Left cardiac atrium (tissue), 4 donors: Measurements from ENCODE around the gene TEAD4. TPM values are rescaled to one million over a fixed set of nuclear protein-coding genes. Genes with fewer than 3 reads are reported as not detected.
"Not testable (repeated sequence)": the region's sequence is repeated elsewhere in the genome, so short reads cannot be mapped to it uniquely, and the experiment has no call there.

ENCODE experiments used
- ATAC-seq, 2 donors: fragments of 200-7000 bp; cut with Tn5 transposase; one replicate each; pipeline ENCODE4 v1.9.1; 2020; ENCODE audit warnings: mild to moderate bottlenecking in 2 of 2, moderate library complexity in 2 of 2
- DNase-seq: peaks from one replicate; pipeline ENCODE4 v3.0.0-alpha.2; 2020
- intact Hi-C, 2 donors: fragments of 100-400 bp; cut with DNase I; formaldehyde crosslinking; loops; one replicate each; pipeline versions ENCODE4 v1.14.1 to v1.15.1; 2022 to 2023
- total RNA-seq, 2 donors: library from RNA; stranded (reverse); fragmentation: NEBNext Ultra II Directional; extraction: Animal tissue kit (Norgen Biotek cat#: 25700); gene quantifications; one replicate each; pipeline ENCODE4 v1.2.1, GENCODE V29; 2021
- donor health status: DM: no; HTN: yes; CAD: no.
- donor health status: DM: no; HTN: yes; CAD: no; lungs with severe emphysema.
- donor health status: DM: yes; HTN: yes; CAD: no.
- donor health status: Dilated cardiomyopathy.

The TEAD4 gene
- total RNA-seq, 2 donors from 2014 or later = 16.9 to 31.2 TPM

DNA sequence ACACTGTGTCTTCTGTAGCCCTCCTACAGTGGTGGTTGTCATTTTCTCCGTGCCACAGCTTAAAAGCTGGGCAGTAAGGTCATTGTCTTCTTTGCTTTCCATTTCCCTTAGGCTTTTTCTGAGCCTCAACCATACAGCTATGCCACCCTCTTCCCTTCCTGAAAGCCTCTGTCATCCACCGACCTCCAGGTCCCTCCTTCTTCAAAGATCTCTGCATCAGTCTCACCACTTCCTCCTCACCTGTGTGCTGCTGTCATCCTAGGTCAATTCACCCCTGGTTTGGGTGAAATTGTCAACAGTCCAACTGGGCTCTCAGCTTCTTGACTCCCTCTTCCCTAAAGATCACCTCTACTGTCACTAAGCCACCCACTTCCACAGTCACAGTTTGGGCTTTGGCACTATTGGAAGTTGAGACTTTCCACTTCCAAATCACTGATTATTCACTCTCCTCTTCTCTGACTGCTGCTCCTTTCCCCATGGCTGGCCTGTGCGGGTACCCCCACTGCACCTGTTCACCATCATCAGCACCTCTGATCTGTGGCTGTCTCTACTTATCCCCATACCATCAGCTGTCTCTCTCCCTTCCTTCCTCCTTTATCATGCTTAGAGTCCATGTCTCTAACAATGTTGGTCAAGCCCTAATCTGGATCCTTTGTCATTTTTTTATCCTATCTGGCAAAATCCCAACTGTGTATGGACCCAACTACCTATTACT, 102.5 kb downstream of the TEAD4 start:
- ATAC-seq (no peak), DNase-seq (no peak)
- intact Hi-C loops = no loop called here

- no peak for ATAC-seq
- no peak for DNase-seq
- intact Hi-C loops = no loop called here
Measured at GRCh38 chr12:3065300-3065699, 106.1 kb downstream of the TEAD4 start.

GRCh38 chr12:3065846-3066245, 106.6 kb downstream of the TEAD4 start:
- ATAC-seq, intact Hi-C loops, DNase-seq: not testable (repeated sequence)

- DNase-seq = no peak
- intact Hi-C loops = loop anchor here (2.0 to 10.0 kb wide), 6 partner anchors 63 to 208 kb away; no protein-coding TSS in a partner anchor
- no peak for ATAC-seq
Measured at GRCh38 chr12:3069714-3070113, 110.5 kb downstream of the TEAD4 start.

DNA sequence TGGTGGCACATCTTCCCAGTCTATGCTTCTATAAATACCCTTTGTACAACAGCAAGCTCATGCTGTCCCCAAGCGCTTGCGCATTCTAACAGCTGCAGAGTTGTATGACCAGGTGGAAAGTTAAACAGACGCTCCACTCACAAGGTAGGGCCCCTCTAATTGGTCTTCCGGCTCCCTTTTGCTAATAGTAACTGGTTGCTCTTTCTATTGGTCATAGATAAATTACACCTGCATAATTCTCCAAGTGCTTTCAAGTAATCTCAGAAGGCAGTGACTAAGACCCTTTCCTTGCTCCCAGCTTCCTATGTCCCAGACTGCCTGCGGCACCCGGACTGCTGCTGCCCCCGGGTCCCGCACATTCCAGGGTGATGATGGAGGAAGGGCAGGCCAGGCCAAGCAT, 111.9 kb downstream of the TEAD4 start:
- no peak for DNase-seq
- intact Hi-C loops = loop anchor here (2.0 to 10.0 kb wide), 6 partner anchors 61 to 206 kb away; no protein-coding TSS in a partner anchor
- ATAC-seq = peak in 1 of 2 donors; percentile 31

DNA sequence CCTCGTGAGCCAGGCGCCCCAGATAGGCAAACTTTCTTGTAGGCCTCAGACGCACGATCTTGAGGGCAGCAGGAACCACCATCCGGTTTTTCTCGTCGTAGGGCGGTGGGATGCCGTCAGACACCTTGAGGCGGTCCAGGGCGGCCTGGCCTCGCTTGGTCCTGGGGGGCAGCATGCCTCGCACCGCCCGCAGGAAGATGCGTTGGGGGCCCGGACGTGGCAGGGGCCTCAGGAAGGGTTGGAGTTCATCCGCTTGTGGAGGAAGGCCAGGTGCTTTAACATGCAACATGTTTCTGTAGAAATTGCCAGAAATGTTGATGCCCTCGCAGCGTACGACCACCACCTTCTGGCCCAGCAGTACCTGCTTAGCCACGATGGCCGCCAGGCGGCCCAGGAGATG, 112.5 kb downstream of the TEAD4 start:
- intact Hi-C loops = loop anchor here (2.0 to 10.0 kb wide), 6 partner anchors 61 to 206 kb away; no protein-coding TSS in a partner anchor
- DNase-seq (no peak), ATAC-seq (no peak)

- DNase-seq = peak; percentile 83
- intact Hi-C loops = loop anchor here (5.0 to 10.0 kb wide), 5 partner anchors 59 to 204 kb away; no protein-coding TSS in a partner anchor
- peak; percentile 16 to 26 for ATAC-seq
Measured at GRCh38 chr12:3073438-3074250, 114.4 kb downstream of the TEAD4 start.

- intact Hi-C loops = loop anchor here (5.0 to 10.0 kb wide), 3 partner anchors 42 to 129 kb away; no protein-coding TSS in a partner anchor
- ATAC-seq (no peak), DNase-seq (no peak)
Measured at GRCh38 chr12:3075315-3075714, 116.1 kb downstream of the TEAD4 start.

- intact Hi-C loops = loop anchor here (5.0 to 10.0 kb wide), 3 partner anchors 40 to 128 kb away; no protein-coding TSS in a partner anchor
- DNase-seq (peak; percentile 81), ATAC-seq (peak; percentile 92 to 93)
Measured at GRCh38 chr12:3076730-3077571, 117.8 kb downstream of the TEAD4 start, which contains the start of gene TSPAN9. Gene TSPAN9 (plus strand): TSS chr12:3077379. CDS start chr12:3201194, 123,815 bp downstream.

- peak; percentile 10 to 16 for ATAC-seq
- intact Hi-C loops = loop anchor here (5.0 to 10.0 kb wide), 3 partner anchors 40 to 127 kb away; no protein-coding TSS in a partner anchor
- DNase-seq = peak; percentile 51
Measured at GRCh38 chr12:3077572-3078081, 118.4 kb downstream of the TEAD4 start.

DNA sequence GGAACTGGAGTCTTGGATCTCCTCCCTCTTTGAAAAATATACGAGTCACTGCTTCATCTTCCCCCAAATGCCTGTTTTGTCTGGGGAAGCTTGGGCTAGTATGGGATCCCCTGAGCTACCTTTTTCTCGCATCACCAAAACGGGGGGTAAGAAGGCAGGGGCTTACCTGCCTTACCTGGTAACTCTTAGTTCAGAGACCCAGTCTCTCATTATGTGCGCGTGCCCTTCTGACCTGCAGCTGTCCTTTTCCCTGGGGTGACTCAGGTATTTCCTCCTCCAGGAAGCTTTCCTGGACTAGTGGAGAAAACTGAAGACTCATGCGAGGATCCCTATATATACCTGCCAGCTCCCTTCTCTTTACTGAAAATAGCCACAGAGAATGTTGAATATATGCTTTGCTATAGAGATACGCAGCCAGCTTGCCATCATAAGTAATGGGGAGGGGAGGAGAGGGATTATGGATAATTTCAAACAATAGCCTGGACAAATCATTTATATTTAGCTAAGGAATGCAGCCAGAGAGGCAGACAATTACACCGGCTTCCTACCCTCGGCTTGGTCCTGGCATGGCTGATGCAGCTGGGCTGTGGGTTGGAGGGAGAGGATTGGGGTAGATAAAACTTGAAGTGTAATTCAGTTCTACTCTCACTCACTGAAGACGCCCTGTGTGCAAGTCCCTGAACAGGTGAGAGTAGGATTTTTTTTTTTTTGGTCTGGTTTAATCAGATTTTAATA, 119.1 kb downstream of the TEAD4 start:
- no peak for ATAC-seq
- intact Hi-C loops = loop anchor here (5.0 to 10.0 kb wide), 3 partner anchors 39 to 127 kb away; no protein-coding TSS in a partner anchor
- DNase-seq = no peak

DNA sequence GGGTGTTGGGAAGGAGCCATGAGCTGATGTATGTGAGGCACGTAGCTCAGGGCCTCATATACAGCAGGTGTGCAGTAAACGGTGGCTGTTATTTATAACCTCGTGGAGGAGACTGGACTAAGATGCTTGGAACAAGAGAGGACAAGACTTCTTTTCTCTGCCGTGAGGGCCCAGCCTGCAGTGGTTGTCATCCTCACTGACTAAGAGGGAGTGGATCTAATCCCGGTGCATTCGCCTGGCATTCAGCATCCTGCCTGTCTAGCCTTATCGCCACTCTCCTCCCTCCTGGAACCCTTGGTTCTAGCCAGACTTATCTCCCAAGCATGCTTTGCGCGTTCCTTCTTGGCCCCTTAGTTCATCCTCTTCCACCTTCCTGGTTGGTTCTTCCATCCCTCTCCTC, 121.9 kb downstream of the TEAD4 start:
- DNase-seq (no peak), ATAC-seq (no peak)
- intact Hi-C loops = no loop called here

DNA sequence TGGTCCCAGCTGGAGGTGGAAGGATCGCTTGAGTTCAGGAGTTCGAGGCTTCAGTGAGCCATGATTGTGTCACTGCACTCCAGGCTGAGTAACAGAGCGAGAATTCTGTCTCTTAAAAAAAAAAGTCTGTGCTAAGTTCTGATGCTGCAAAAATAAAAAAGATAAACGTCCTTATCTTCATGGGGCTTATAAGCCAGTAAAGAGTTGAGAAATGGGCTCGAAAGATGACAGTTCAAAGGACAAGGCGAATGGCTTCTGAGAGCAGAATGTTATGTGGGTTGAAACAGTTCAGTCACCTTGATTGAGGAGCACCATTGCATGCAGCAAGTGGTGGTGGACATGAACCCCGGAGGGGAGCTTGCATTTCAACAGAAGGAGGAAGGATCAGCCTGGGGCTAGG, 122.7 kb downstream of the TEAD4 start:
- ATAC-seq = no peak
- no peak for DNase-seq
- intact Hi-C loops = no loop called here

DNA sequence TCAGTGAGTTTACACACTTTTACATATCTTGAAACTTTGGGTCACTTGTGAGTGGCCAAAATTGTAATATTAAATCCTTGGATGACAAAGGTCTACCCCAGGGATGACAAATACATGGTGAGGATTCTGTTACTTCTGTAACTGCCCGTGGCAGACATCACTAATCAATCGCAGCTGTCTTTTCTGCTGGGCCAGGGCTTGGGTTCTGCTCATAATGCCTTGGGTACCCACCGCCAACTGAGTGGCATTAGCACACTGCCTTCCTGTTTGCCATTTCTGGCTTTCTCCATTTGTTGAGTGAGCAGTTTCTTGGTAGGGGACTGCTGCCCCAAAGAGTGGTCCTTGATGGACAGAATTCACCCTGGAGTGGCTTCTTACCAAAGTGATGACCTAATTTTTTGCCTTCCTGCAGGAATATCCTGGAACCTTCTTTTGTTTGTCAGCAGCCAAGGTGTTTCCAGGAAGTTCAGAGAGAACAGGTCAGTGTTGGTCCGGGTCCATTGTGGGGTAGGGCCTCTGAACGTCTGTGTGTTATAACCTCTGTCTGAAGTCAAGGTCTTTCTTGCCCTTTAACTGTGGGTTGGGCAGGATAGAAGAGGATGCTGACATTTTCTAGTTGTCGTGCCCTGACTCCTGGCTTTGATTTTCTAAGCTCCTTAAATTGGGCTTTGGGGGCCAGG, 124.2 kb downstream of the TEAD4 start:
- DNase-seq (no peak), ATAC-seq (no peak)
- intact Hi-C loops = no loop called here

DNA sequence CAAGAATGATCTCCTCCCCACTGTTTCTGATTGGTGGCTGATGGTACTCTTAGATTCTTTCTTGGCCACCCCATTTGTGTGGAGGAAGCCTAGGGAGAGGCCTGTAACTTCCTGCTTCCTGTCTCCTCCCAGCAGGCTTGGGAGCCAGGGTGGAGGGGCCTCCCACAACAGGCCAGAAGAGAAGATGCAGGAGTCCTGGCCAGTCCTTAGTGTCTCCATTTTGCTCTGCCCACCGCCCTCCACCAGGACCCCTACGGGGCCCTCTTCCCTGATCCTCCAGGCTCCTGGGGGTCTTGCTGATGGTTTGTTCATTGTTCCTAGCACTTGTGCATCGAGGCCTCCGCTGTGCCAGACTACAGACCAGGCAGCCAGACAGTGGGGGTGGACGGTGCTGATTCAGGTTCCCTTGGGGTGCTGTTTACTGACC, 124.7 kb downstream of the TEAD4 start:
- DNase-seq (peak; percentile 54), ATAC-seq (peak; percentile 62 to 70)
- intact Hi-C loops = no loop called here

DNA sequence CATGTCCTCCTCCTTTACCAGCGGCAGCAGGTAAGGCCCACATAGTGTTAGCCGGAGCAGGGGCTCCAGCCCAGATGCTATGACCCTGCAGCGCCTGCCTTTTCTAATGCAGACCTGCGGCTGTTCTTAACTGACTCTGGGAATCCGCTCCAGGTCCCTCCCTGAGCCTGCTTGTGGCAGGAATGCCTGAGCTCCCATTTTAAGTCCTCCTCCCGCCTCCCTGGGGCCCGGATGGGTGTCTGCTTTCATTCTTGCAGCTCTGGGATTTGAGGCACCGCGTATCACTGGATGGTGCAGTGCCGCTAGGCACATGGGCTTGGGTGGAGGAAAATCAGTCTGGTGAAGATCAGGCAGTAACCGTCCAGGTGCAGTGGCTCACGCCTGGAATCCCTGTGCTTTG, 125.5 kb downstream of the TEAD4 start:
- intact Hi-C loops = no loop called here
- no peak for DNase-seq
- ATAC-seq = peak in 1 of 2 donors; percentile 18
